T-helper 17 cell (primary cell): Measurements from ENCODE around the gene LRRN3. TPM values are rescaled to one million over a fixed set of nuclear protein-coding genes. Genes with fewer than 3 reads are reported as not detected.

Experiments
- ATAC-seq: fragments of 150-1000 bp; cut with Tn5 transposase; 2 replicates; pipeline ENCODE4 v1.10.0; 2021; ENCODE audit warnings: mild to moderate bottlenecking, moderate library complexity
- DNase-seq, 3 donors: peaks; one replicate each; pipeline versions ENCODE4 v3.0.0 to v3.0.0-alpha.2; 2020 to 2021
- H3K9me3 ChIP-seq: one replicate; pipeline ENCODE4 v1.7.0; 2013; ENCODE audit warnings: low read length, mild to moderate bottlenecking; ENCODE audit not compliant: control insufficient read depth, poor library complexity, severe bottlenecking
- H3K27ac Mint-ChIP-seq: one replicate; pipeline ENCODE4 v1.8.0; 2022; ENCODE audit warnings: mild to moderate bottlenecking, moderate library complexity, mixed read lengths
- H3K27me3 Mint-ChIP-seq: one replicate; pipeline ENCODE4 v1.8.0; 2022; ENCODE audit warnings: mixed read lengths
- H3K36me3 Mint-ChIP-seq: one replicate; pipeline ENCODE4 v1.8.0; 2022; ENCODE audit warnings: low read depth, mixed read lengths
- H3K4me1 Mint-ChIP-seq: one replicate; pipeline ENCODE4 v1.8.0; 2022; ENCODE audit warnings: mild to moderate bottlenecking, mixed read lengths
- H3K4me3 Mint-ChIP-seq: one replicate; pipeline ENCODE4 v1.8.0; 2022; ENCODE audit warnings: mild to moderate bottlenecking, moderate library complexity, mixed read lengths
- total RNA-seq, 4 donors: library from RNA in 2 of 4; stranded (reverse) in 2 of 4; gene quantifications; one replicate each; pipeline ENCODE4 v1.2.3 and lab custom pipeline; 2022 to 2026

Gene LRRN3
- total RNA-seq, 2 donors from 2014 or later, result 1.9 to 16.0 TPM

GRCh38 chr7:111168182-111168581 is 77.3 kb downstream of the LRRN3 start:
- no peak for DNase-seq
- no peak for ATAC-seq
- no peaks in the 10 kb centered on the region for H3K27me3 Mint-ChIP-seq
- H3K4me3 Mint-ChIP-seq, result no peak overlapping the region
- H3K27ac Mint-ChIP-seq, result no peak overlapping the region
- no peaks in the 10 kb centered on the region for H3K4me1 Mint-ChIP-seq
- H3K36me3 Mint-ChIP-seq, result no peaks in the 10 kb centered on the region
- H3K9me3 ChIP-seq, result no peaks in the 10 kb centered on the region

- ATAC-seq (no peak), DNase-seq (no peak)
- Mint-ChIP-seq H3K27me3 (no peaks in the 10 kb centered on the region), H3K27ac (no peak overlapping the region), H3K4me1 (peaks cover 10% of the 10 kb centered on the region), H3K4me3 (no peak overlapping the region), H3K36me3 (no peaks in the 10 kb centered on the region)
- no peaks in the 10 kb centered on the region for H3K9me3 ChIP-seq
Observed at GRCh38 chr7:111172564-111173257, 81.8 kb downstream of the LRRN3 start.

- ATAC-seq (no peak), DNase-seq (no peak)
- Mint-ChIP-seq H3K27ac (no peak overlapping the region), H3K4me1 (peaks cover 10% of the 10 kb centered on the region), H3K27me3 (no peaks in the 10 kb centered on the region), H3K4me3 (no peak overlapping the region), H3K36me3 (no peaks in the 10 kb centered on the region)
- no peaks in the 10 kb centered on the region for H3K9me3 ChIP-seq
Observed at GRCh38 chr7:111173528-111173927, 82.6 kb downstream of the LRRN3 start.

- Mint-ChIP-seq H3K4me3 (no peak overlapping the region), H3K36me3 (no peaks in the 10 kb centered on the region), H3K27me3 (no peaks in the 10 kb centered on the region), H3K27ac (no peak overlapping the region), H3K4me1 (peaks cover 10% of the 10 kb centered on the region)
- DNase-seq, result no peak
- ATAC-seq, result no peak
- no peaks in the 10 kb centered on the region for H3K9me3 ChIP-seq
Observed at GRCh38 chr7:111173990-111174389, 83.1 kb downstream of the LRRN3 start.

GRCh38 chr7:111174510-111174909 is 83.6 kb downstream of the LRRN3 start:
- no peaks in the 10 kb centered on the region for H3K9me3 ChIP-seq
- no peak overlapping the region for H3K4me3 Mint-ChIP-seq
- H3K4me1 Mint-ChIP-seq, result peaks cover 10% of the 10 kb centered on the region
- no peaks in the 10 kb centered on the region for H3K36me3 Mint-ChIP-seq
- ATAC-seq (no peak), DNase-seq (no peak)
- H3K27me3 Mint-ChIP-seq, result no peaks in the 10 kb centered on the region
- no peak overlapping the region for H3K27ac Mint-ChIP-seq
